Measurements from ENCODE around the gene DAP.
A peak's percentile ranks its signal among the peaks of the same experiment; 100 is the strongest.

Gene DAP

GRCh38 chr5:10676224-10676623 lies 84.8 kb downstream of the DAP start:
- Histone ChIP-seq H3K4me1 (ENCODE audit: control insufficient read depth in 2 of 2, insufficient read depth in 1 of 2, low read depth in 1 of 2, low read length in 2 of 2) (no peaks in the 10 kb centered on the region), H3K79me1 (ENCODE audit: low read depth, low read length) (no peaks in the 10 kb centered on the region), H3K27ac (replicated peaks; ENCODE audit: low read length) (no peak overlapping the region), H3K14ac (ENCODE audit: low read length) (no peak overlapping the region), H2AFZ (ENCODE audit: low read length) (no peak overlapping the region), H2AK5ac (ENCODE audit: low read depth, low read length) (no peak overlapping the region), H3K18ac (ENCODE audit: low read length) (no peak overlapping the region), H2BK5ac (ENCODE audit: low read length) (no peak overlapping the region), H4K91ac (ENCODE audit: low read depth, low read length, poor library complexity) (no peak overlapping the region), H2BK120ac (ENCODE audit: low read depth, low read length) (no peak overlapping the region), H3K4ac (ENCODE audit: low read length) (no peak overlapping the region), H3K4me2 (ENCODE audit: insufficient read depth, low read length, poor library complexity, severe bottlenecking) (no peak overlapping the region), H2BK12ac (ENCODE audit: low read length) (no peak overlapping the region), H3K9ac (ENCODE audit: low read depth, low read length, poor library complexity) (no peak overlapping the region), H3K27me3 (ENCODE audit: control insufficient read depth in 3 of 3, insufficient read depth in 3 of 3, low read depth in 1 of 3, low read length in 3 of 3) (no peaks in the 10 kb centered on the region), H3K9me3 (replicated peaks in 1 of 2; ENCODE audit: control insufficient read depth in 2 of 2, insufficient read depth in 1 of 2, low read depth in 1 of 2, low read length in 2 of 2) (no peaks in the 10 kb centered on the region), H3K4me3 (ENCODE audit: low read length in 2 of 2) (no peak overlapping the region), H2BK15ac (ENCODE audit: low read length) (no peak overlapping the region), H3K36me3 (replicated peaks in 1 of 2; ENCODE audit: control insufficient read depth in 2 of 2, insufficient read depth in 2 of 2, low read length in 2 of 2) (peaks cover 5 to 39% of the 10 kb centered on the region in 2 donors), H3K23ac (ENCODE audit: low read depth, low read length, poor library complexity) (peak overlapping the region; percentile 4), H4K8ac (ENCODE audit: low read depth, low read length) (no peak overlapping the region)
- WGBS, 2 donors (ENCODE audit: extremely low coverage in 2 of 2, insufficient read length in 2 of 2, insufficient replicate concordance in 1 of 2), result no CpG with 5 or more reads among the region's 4 CpGs
- DNase-seq (ENCODE audit: low spot score), result no peak

- WGBS, 2 donors (ENCODE audit: extremely low coverage in 2 of 2, insufficient read length in 2 of 2, insufficient replicate concordance in 1 of 2), result no CpG with 5 or more reads among the region's 14 CpGs
- no peak overlapping the region for H2BK5ac ChIP-seq (ENCODE audit: low read length)
Measured at GRCh38 chr5:10675177-10675700, 85.8 kb downstream of the DAP start.

GRCh38 chr5:10674582-10674981 lies 86.5 kb downstream of the DAP start:
- Histone ChIP-seq H2BK12ac (ENCODE audit: low read length) (no peak overlapping the region), H2BK5ac (ENCODE audit: low read length) (no peak overlapping the region), H4K8ac (ENCODE audit: low read depth, low read length) (no peak overlapping the region), H3K18ac (ENCODE audit: low read length) (no peak overlapping the region), H3K36me3 (replicated peaks in 1 of 2; ENCODE audit: control insufficient read depth in 2 of 2, insufficient read depth in 2 of 2, low read length in 2 of 2) (peaks cover 1 to 22% of the 10 kb centered on the region in 2 donors), H3K79me1 (ENCODE audit: low read depth, low read length) (no peaks in the 10 kb centered on the region), H2AFZ (ENCODE audit: low read length) (no peak overlapping the region), H3K14ac (ENCODE audit: low read length) (no peak overlapping the region), H3K27me3 (ENCODE audit: control insufficient read depth in 3 of 3, insufficient read depth in 3 of 3, low read depth in 1 of 3, low read length in 3 of 3) (no peaks in the 10 kb centered on the region), H3K23ac (ENCODE audit: low read depth, low read length, poor library complexity) (no peak overlapping the region), H3K9me3 (replicated peaks in 1 of 2; ENCODE audit: control insufficient read depth in 2 of 2, insufficient read depth in 1 of 2, low read depth in 1 of 2, low read length in 2 of 2) (no peaks in the 10 kb centered on the region), H3K4me3 (ENCODE audit: low read length in 2 of 2) (no peak overlapping the region), H2BK15ac (ENCODE audit: low read length) (no peak overlapping the region), H3K27ac (replicated peaks; ENCODE audit: low read length) (no peak overlapping the region), H2AK5ac (ENCODE audit: low read depth, low read length) (no peak overlapping the region), H4K91ac (ENCODE audit: low read depth, low read length, poor library complexity) (no peak overlapping the region), H3K4me1 (ENCODE audit: control insufficient read depth in 2 of 2, insufficient read depth in 1 of 2, low read depth in 1 of 2, low read length in 2 of 2) (no peaks in the 10 kb centered on the region), H3K4me2 (ENCODE audit: insufficient read depth, low read length, poor library complexity, severe bottlenecking) (no peak overlapping the region), H2BK120ac (ENCODE audit: low read depth, low read length) (no peak overlapping the region), H3K4ac (ENCODE audit: low read length) (no peak overlapping the region), H3K9ac (ENCODE audit: low read depth, low read length, poor library complexity) (peak overlapping the region; percentile 6)
- WGBS, 2 donors (ENCODE audit: extremely low coverage in 2 of 2, insufficient read length in 2 of 2, insufficient replicate concordance in 1 of 2), result no CpG with 5 or more reads among the region's 6 CpGs
- DNase-seq (ENCODE audit: low spot score), result no peak

More at GRCh38 chr5:10675177-10675700, 85.8 kb downstream of the DAP start:
- Histone ChIP-seq H4K8ac (ENCODE audit: low read depth, low read length) (no peak overlapping the region), H2AFZ (ENCODE audit: low read length) (no peak overlapping the region), H2BK12ac (ENCODE audit: low read length) (no peak overlapping the region), H4K91ac (ENCODE audit: low read depth, low read length, poor library complexity) (no peak overlapping the region), H3K79me1 (ENCODE audit: low read depth, low read length) (no peaks in the 10 kb centered on the region), H2BK15ac (ENCODE audit: low read length) (no peak overlapping the region), H2BK120ac (ENCODE audit: low read depth, low read length) (no peak overlapping the region), H3K4me1 (ENCODE audit: control insufficient read depth in 2 of 2, insufficient read depth in 1 of 2, low read depth in 1 of 2, low read length in 2 of 2) (no peaks in the 10 kb centered on the region), H3K18ac (ENCODE audit: low read length) (no peak overlapping the region), H3K36me3 (replicated peaks in 1 of 2; ENCODE audit: control insufficient read depth in 2 of 2, insufficient read depth in 2 of 2, low read length in 2 of 2) (peaks cover 5 to 29% of the 10 kb centered on the region in 2 donors), H3K23ac (ENCODE audit: low read depth, low read length, poor library complexity) (no peak overlapping the region), H2AK5ac (ENCODE audit: low read depth, low read length) (no peak overlapping the region), H3K4me3 (ENCODE audit: low read length in 2 of 2) (no peak overlapping the region), H3K4me2 (ENCODE audit: insufficient read depth, low read length, poor library complexity, severe bottlenecking) (no peak overlapping the region), H3K4ac (ENCODE audit: low read length) (no peak overlapping the region), H3K27ac (replicated peaks; ENCODE audit: low read length) (no peak overlapping the region), H3K27me3 (ENCODE audit: control insufficient read depth in 3 of 3, insufficient read depth in 3 of 3, low read depth in 1 of 3, low read length in 3 of 3) (no peaks in the 10 kb centered on the region), H3K14ac (ENCODE audit: low read length) (no peak overlapping the region), H3K9ac (ENCODE audit: low read depth, low read length, poor library complexity) (no peak overlapping the region), H3K9me3 (replicated peaks in 1 of 2; ENCODE audit: control insufficient read depth in 2 of 2, insufficient read depth in 1 of 2, low read depth in 1 of 2, low read length in 2 of 2) (no peaks in the 10 kb centered on the region)
- DNase-seq (ENCODE audit: low spot score), result no peak

- H4K8ac ChIP-seq (ENCODE audit: low read depth, low read length), result no peak overlapping the region
- no peak overlapping the region for H2AFZ ChIP-seq (ENCODE audit: low read length)
- no peak for DNase-seq (ENCODE audit: low spot score)
- H3K4ac ChIP-seq (ENCODE audit: low read length), result no peak overlapping the region
- H3K4me2 ChIP-seq (ENCODE audit: insufficient read depth, low read length, poor library complexity, severe bottlenecking), result no peak overlapping the region
- H3K36me3 ChIP-seq (replicated peaks in 1 of 2; ENCODE audit: control insufficient read depth in 2 of 2, insufficient read depth in 2 of 2, low read length in 2 of 2), result peaks cover 0 to 18% of the 10 kb centered on the region in 2 donors
- H2BK5ac ChIP-seq (ENCODE audit: low read length), result no peak overlapping the region
- H3K23ac ChIP-seq (ENCODE audit: low read depth, low read length, poor library complexity), result no peak overlapping the region
- no peaks in the 10 kb centered on the region for H3K4me1 ChIP-seq (ENCODE audit: control insufficient read depth in 2 of 2, insufficient read depth in 1 of 2, low read depth in 1 of 2, low read length in 2 of 2)
- H3K79me1 ChIP-seq (ENCODE audit: low read depth, low read length), result no peaks in the 10 kb centered on the region
- no CpG with 5 or more reads among the region's 11 CpGs for WGBS, 2 donors (ENCODE audit: extremely low coverage in 2 of 2, insufficient read length in 2 of 2, insufficient replicate concordance in 1 of 2)
- H3K27me3 ChIP-seq (ENCODE audit: control insufficient read depth in 3 of 3, insufficient read depth in 3 of 3, low read depth in 1 of 3, low read length in 3 of 3), result no peaks in the 10 kb centered on the region
- H2BK12ac ChIP-seq (ENCODE audit: low read length), result no peak overlapping the region
- H3K4me3 ChIP-seq (ENCODE audit: low read length in 2 of 2), result no peak overlapping the region
- no peak overlapping the region for H2BK15ac ChIP-seq (ENCODE audit: low read length)
- no peak overlapping the region for H3K27ac ChIP-seq (replicated peaks; ENCODE audit: low read length)
- no peak overlapping the region for H3K18ac ChIP-seq (ENCODE audit: low read length)
- no peak overlapping the region for H3K14ac ChIP-seq (ENCODE audit: low read length)
- no peak overlapping the region for H2AK5ac ChIP-seq (ENCODE audit: low read depth, low read length)
- no peak overlapping the region for H3K9ac ChIP-seq (ENCODE audit: low read depth, low read length, poor library complexity)
- no peaks in the 10 kb centered on the region for H3K9me3 ChIP-seq (replicated peaks in 1 of 2; ENCODE audit: control insufficient read depth in 2 of 2, insufficient read depth in 1 of 2, low read depth in 1 of 2, low read length in 2 of 2)
- no peak overlapping the region for H4K91ac ChIP-seq (ENCODE audit: low read depth, low read length, poor library complexity)
- H2BK120ac ChIP-seq (ENCODE audit: low read depth, low read length), result no peak overlapping the region
Measured at GRCh38 chr5:10674096-10674495, 86.9 kb downstream of the DAP start.
